GM12878 (cell line): ENCODE results near the gene E2F1. TPM values are rescaled to one million over a fixed set of nuclear protein-coding genes. Genes with fewer than 3 reads are reported as not detected.
A peak's percentile ranks its signal among the peaks of the same experiment; 100 is the strongest.

Experiments used
- CREM ChIP-seq: IDR thresholded peaks from 2 replicates; pipeline ENCODE4 v1.6.1; 2014; ENCODE audit warnings: antibody characterized with exemption, low read depth
- FOXM1 ChIP-seq: IDR thresholded peaks from 2 replicates; pipeline ENCODE4 v1.6.1; 2012; ENCODE audit warnings: low read depth, mild to moderate bottlenecking, inconsistent platforms, low read length, moderate library complexity
- HCFC1 ChIP-seq: fragments of 150-350 bp; IDR thresholded peaks from 2 replicates; pipeline ENCODE4 v1.6.1; 2014; ENCODE audit warnings: low read length
- HDAC2 ChIP-seq: fragments of 200-600 bp; sonication (generic); IDR thresholded peaks from 2 replicates; pipeline ENCODE4 v1.6.1; 2017
- MEF2B ChIP-seq: fragments of 450-650 bp; IDR thresholded peaks from 2 replicates; pipeline ENCODE4 v1.6.1; 2018; ENCODE audit warnings: mild to moderate bottlenecking, moderate library complexity; ENCODE audit not compliant: partially characterized antibody, poor library complexity, severe bottlenecking
- NR2C2 ChIP-seq: IDR thresholded peaks from 2 replicates; pipeline ENCODE4 v1.6.1; 2011; ENCODE audit warnings: borderline replicate concordance, low read depth; ENCODE audit not compliant: control insufficient read depth, insufficient read length
- PAX5 ChIP-seq: IDR thresholded peaks from 2 replicates; pipeline ENCODE4 v1.6.1; 2011; ENCODE audit warnings: low read depth, low read length, borderline replicate concordance
- PAX8 ChIP-seq: fragments of 450-650 bp; IDR thresholded peaks from 2 replicates; pipeline ENCODE4 v1.6.1; 2017; ENCODE audit warnings: mild to moderate bottlenecking, moderate library complexity
- POU2F2 ChIP-seq: IDR thresholded peaks from 3 replicates; pipeline ENCODE4 v1.6.1; 2011; ENCODE audit warnings: low read depth, mild to moderate bottlenecking, low read length, borderline replicate concordance
- RUNX3 ChIP-seq: IDR thresholded peaks from 2 replicates; pipeline ENCODE4 v1.6.1; 2012; ENCODE audit warnings: low read length, inconsistent platforms
- SREBF1 ChIP-seq: IDR thresholded peaks from 2 replicates; pipeline ENCODE4 v1.6.1; 2012; ENCODE audit warnings: mild to moderate bottlenecking, low read length
- STAT1 ChIP-seq: fragments of 450-650 bp; conservative IDR thresholded peaks from 2 replicates; pipeline ENCODE4 v1.6.1; 2014; ENCODE audit warnings: antibody characterized with exemption, mild to moderate bottlenecking
- YBX1 ChIP-seq: fragments of 450-650 bp; IDR thresholded peaks from 2 replicates; pipeline ENCODE4 v1.6.1; 2016; ENCODE audit warnings: antibody characterized with exemption
- ZNF207 ChIP-seq: fragments of 450-650 bp; IDR thresholded peaks from 2 replicates; pipeline ENCODE4 v1.6.1; 2014; ENCODE audit warnings: antibody characterized with exemption, mild to moderate bottlenecking, borderline replicate concordance
- ZNF217 ChIP-seq: fragments of 450-650 bp; IDR thresholded peaks from 2 replicates; pipeline ENCODE4 v1.6.1; 2017; ENCODE audit warnings: antibody characterized with exemption, mild to moderate bottlenecking
- ZSCAN29 ChIP-seq: fragments of 450-650 bp; IDR thresholded peaks from 2 replicates; pipeline ENCODE4 v1.6.1; 2017; ENCODE audit warnings: mild to moderate bottlenecking, moderate library complexity
- polyA plus RNA-seq, 11 experiments: library from polyadenylated mRNA; depleted of rRNA in 4 of 11; unstranded in 6 of 11; stranded (reverse) in 5 of 11; fragments of >200 nt; fragmentation: Nextera tagmentation in 4 of 11; fragmentation: Illumina TruSeq in 1 of 11; extraction: Ambion mirVana in 4 of 11; extraction: Trizol in 1 of 11; gene quantifications; 1 replicate in 1 of 11; 2 replicates in 10 of 11; pipeline versions ENCODE4 v1.2.1 to v1.2.3, GENCODE V29; 2011 to 2016; ENCODE audit warnings: inconsistent platforms in 2 of 11, missing spikeins in 2 of 11, low read depth in 1 of 11
- total RNA-seq, 4 experiments: library from RNA; depleted of rRNA in 3 of 4; stranded (reverse); fragments of >200 nt in 3 of 4; fragmentation: Illumina TruSeq in 1 of 4; extraction: Trizol in 1 of 4; gene quantifications; 2 replicates each; pipeline versions ENCODE4 v1.2.1 to v1.2.3, GENCODE V29; 2013 to 2021
- TF ChIP-seq, protein P1 (sequence below): fragments of 450-650 bp; formaldehyde crosslinking; IDR thresholded peaks from 2 replicates; pipeline ENCODE4 v1.5.0; 2022; ENCODE audit warnings: mild to moderate bottlenecking, missing genetic modification characterization
- TF ChIP-seq, protein P2 (sequence below), 3 experiments: IDR thresholded peaks in 2 of 3; conservative IDR thresholded peaks in 1 of 3; 2 replicates each; pipeline ENCODE4 v1.5.1; 2011; ENCODE audit warnings: low read depth in 3 of 3, low read length in 3 of 3, mild to moderate bottlenecking in 3 of 3, control low read depth in 2 of 3, moderate library complexity in 2 of 3, inconsistent platforms in 1 of 3, mixed read lengths in 1 of 3; ENCODE audit not compliant: control insufficient read depth in 2 of 3, insufficient read depth in 1 of 3; ENCODE audit errors: extremely low read depth in 1 of 3
- TF ChIP-seq, protein P3 (sequence below): fragments of 450-650 bp; formaldehyde crosslinking; IDR thresholded peaks from 2 replicates; pipeline ENCODE4 v1.4.0; 2022; ENCODE audit warnings: mild to moderate bottlenecking, moderate library complexity
- TF ChIP-seq, protein P4 (sequence below): fragments of 450-650 bp; IDR thresholded peaks from 2 replicates; pipeline ENCODE4 v1.6.1; 2017; ENCODE audit warnings: borderline replicate concordance

Gene E2F1
- total and polyA plus RNA-seq, 10 of the 15 experiments (the other 5 are each of a cell fraction or from before 2014, with no cell fraction given), result 0.29 to 50.2 (median 19.7) TPM

DNA sequence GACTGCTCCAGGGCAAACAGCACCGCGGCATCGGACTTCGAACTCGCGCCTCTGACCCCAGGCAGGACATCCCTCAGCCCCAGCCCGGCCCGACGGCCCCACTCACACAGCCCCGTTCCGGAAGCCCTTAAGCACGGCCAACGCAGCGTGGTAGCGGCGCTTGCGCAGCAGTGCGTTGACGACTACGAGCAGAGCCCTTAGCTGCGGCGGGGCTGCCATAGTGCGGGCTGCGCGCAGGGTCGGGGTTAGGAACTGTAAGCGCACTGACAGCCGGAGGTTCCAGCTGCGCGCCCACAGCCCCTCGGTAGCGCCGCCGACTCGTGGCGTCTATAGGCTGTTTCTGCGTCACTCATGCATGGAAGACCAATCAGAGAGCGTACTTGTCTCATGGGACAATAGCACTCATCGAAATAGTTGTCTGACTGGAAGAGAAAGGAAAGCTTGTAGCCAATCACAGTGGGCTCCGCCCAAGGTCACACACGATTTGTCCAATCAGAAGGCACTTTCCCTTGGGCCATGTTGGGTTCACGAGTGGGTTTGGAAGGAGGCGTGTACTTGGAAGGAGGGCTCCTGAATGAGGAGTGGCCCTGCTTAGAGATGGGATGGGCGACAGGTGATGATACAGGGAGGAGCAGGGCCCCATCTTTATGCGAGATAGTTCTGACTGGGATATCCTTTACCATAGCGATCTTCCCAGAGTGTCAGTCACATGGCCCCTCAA is 34.0 kb upstream of the E2F1 start, which contains the start of gene PXMP4 (continued):
- TF ChIP-seq PAX8, result no peak
- TF ChIP-seq YBX1, result no peak
- TF ChIP-seq, protein P1, sequence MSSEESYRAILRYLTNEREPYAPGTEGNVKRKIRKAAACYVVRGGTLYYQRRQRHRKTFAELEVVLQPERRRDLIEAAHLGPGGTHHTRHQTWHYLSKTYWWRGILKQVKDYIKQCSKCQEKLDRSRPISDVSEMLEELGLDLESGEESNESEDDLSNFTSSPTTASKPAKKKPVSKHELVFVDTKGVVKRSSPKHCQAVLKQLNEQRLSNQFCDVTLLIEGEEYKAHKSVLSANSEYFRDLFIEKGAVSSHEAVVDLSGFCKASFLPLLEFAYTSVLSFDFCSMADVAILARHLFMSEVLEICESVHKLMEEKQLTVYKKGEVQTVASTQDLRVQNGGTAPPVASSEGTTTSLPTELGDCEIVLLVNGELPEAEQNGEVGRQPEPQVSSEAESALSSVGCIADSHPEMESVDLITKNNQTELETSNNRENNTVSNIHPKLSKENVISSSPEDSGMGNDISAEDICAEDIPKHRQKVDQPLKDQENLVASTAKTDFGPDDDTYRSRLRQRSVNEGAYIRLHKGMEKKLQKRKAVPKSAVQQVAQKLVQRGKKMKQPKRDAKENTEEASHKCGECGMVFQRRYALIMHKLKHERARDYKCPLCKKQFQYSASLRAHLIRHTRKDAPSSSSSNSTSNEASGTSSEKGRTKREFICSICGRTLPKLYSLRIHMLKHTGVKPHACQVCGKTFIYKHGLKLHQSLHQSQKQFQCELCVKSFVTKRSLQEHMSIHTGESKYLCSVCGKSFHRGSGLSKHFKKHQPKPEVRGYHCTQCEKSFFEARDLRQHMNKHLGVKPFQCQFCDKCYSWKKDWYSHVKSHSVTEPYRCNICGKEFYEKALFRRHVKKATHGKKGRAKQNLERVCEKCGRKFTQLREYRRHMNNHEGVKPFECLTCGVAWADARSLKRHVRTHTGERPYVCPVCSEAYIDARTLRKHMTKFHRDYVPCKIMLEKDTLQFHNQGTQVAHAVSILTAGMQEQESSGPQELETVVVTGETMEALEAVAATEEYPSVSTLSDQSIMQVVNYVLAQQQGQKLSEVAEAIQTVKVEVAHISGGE (CRISPR knock-in tag), result no peak
- no peak for TF ChIP-seq HCFC1
- peak; percentile 99 for TF ChIP-seq MEF2B
- TF ChIP-seq ZNF217, result no peak
- peak; percentile 62 for TF ChIP-seq CREM
- TF ChIP-seq RUNX3, result peak; percentile 58
- peak; percentile 71; the same call in 1 of the 2 replicates for TF ChIP-seq PAX5
- TF ChIP-seq ZSCAN29, result no peak
- TF ChIP-seq STAT1, result no peak
- TF ChIP-seq NR2C2, result no peak
- TF ChIP-seq HDAC2, result no peak
- 0 out of 3 replicates have a peak, but pooled peaks have one; percentile 8 for TF ChIP-seq POU2F2
- TF ChIP-seq, protein P2, sequence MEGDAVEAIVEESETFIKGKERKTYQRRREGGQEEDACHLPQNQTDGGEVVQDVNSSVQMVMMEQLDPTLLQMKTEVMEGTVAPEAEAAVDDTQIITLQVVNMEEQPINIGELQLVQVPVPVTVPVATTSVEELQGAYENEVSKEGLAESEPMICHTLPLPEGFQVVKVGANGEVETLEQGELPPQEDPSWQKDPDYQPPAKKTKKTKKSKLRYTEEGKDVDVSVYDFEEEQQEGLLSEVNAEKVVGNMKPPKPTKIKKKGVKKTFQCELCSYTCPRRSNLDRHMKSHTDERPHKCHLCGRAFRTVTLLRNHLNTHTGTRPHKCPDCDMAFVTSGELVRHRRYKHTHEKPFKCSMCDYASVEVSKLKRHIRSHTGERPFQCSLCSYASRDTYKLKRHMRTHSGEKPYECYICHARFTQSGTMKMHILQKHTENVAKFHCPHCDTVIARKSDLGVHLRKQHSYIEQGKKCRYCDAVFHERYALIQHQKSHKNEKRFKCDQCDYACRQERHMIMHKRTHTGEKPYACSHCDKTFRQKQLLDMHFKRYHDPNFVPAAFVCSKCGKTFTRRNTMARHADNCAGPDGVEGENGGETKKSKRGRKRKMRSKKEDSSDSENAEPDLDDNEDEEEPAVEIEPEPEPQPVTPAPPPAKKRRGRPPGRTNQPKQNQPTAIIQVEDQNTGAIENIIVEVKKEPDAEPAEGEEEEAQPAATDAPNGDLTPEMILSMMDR (IDR thresholded peaks at IDR 0.05 in 2 of 3, conservative IDR thresholded peaks at IDR 0.05 in 1 of 3; ENCODE audit: control insufficient read depth in 2 of 3, extremely low read depth in 1 of 3, insufficient read depth in 1 of 3, low read depth in 3 of 3, low read length in 3 of 3), result no peak
- TF ChIP-seq, protein P3, sequence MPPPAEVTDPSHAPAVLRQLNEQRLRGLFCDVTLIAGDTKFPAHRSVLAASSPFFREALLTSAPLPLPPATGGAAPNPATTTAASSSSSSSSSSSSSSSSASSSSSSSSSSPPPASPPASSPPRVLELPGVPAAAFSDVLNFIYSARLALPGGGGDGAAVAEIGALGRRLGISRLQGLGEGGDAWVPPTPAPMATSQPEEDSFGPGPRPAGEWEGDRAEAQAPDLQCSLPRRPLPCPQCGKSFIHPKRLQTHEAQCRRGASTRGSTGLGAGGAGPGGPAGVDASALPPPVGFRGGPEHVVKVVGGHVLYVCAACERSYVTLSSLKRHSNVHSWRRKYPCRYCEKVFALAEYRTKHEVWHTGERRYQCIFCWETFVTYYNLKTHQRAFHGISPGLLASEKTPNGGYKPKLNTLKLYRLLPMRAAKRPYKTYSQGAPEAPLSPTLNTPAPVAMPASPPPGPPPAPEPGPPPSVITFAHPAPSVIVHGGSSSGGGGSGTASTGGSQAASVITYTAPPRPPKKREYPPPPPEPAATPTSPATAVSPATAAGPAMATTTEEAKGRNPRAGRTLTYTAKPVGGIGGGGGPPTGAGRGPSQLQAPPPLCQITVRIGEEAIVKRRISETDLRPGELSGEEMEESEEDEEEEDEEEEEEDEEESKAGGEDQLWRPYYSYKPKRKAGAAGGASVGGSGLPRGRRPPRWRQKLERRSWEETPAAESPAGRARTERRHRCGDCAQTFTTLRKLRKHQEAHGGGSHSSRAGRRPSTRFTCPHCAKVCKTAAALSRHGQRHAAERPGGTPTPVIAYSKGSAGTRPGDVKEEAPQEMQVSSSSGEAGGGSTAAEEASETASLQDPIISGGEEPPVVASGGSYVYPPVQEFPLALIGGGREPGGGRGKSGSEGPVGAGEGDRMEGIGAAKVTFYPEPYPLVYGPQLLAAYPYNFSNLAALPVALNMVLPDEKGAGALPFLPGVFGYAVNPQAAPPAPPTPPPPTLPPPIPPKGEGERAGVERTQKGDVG (CRISPR knock-in tag), result no peak
- TF ChIP-seq SREBF1, result no peak
- TF ChIP-seq FOXM1, result no peak
- TF ChIP-seq, protein P4, sequence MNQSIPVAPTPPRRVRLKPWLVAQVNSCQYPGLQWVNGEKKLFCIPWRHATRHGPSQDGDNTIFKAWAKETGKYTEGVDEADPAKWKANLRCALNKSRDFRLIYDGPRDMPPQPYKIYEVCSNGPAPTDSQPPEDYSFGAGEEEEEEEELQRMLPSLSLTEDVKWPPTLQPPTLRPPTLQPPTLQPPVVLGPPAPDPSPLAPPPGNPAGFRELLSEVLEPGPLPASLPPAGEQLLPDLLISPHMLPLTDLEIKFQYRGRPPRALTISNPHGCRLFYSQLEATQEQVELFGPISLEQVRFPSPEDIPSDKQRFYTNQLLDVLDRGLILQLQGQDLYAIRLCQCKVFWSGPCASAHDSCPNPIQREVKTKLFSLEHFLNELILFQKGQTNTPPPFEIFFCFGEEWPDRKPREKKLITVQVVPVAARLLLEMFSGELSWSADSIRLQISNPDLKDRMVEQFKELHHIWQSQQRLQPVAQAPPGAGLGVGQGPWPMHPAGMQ, result no peak
- 0 out of 2 replicates have a peak, but pooled peaks have one; percentile 51 for TF ChIP-seq ZNF207
